H1 (cell line): ENCODE results near the gene PTGES. TPM values are rescaled to one million over a fixed set of nuclear protein-coding genes. Genes with fewer than 3 reads are reported as not detected.
A peak's percentile ranks its signal among the peaks of the same experiment; 100 is the strongest.

ENCODE experiments used
- CTCF ChIA-PET: fragments of 300-600 bp; sonication (Branson Sonifier 250); formaldehyde crosslinking; loops from one replicate; lab custom pipeline; 2021; ENCODE audit not compliant: partially characterized antibody; lab: Charles Lee
- POLR2A ChIA-PET: fragments of 300-600 bp; sonication (Branson Sonifier 250); formaldehyde crosslinking; loops from one replicate; lab custom pipeline; 2021; ENCODE audit warnings: inconsistent platforms; ENCODE audit not compliant: partially characterized antibody; lab: Charles Lee
- DNase-seq, 2 experiments: peaks; one replicate each; pipeline versions ENCODE4 v3.0.0 to v3.0.0-alpha.2; 2010 to 2022; ENCODE audit warnings: low spot score in 2 of 2, low read depth in 1 of 2, mixed read lengths in 1 of 2
- FAIRE-seq: peaks from 2 replicates; lab custom pipeline; 2011; peaks lifted over from hg19 to GRCh38; lab: Jason Lieb, UNC
- H2AFZ ChIP-seq: 2 replicates; pipeline ENCODE4 v1.8.1; 2012; ENCODE audit warnings: low read length, inconsistent platforms
- H2AK5ac ChIP-seq: 2 replicates; pipeline ENCODE4 v1.6.1; 2013; ENCODE audit warnings: low read depth, low read length
- H2BK120ac ChIP-seq: replicated peaks from 2 replicates; pipeline ENCODE3; 2013; ENCODE audit warnings: low read depth, low read length, inconsistent platforms
- H2BK12ac ChIP-seq: 2 replicates; pipeline ENCODE4 v1.6.1; 2013; ENCODE audit warnings: low read depth, low read length
- H2BK15ac ChIP-seq: 2 replicates; pipeline ENCODE4 v1.6.1; 2013; ENCODE audit warnings: low read length
- H2BK20ac ChIP-seq: 2 replicates; pipeline ENCODE4 v1.6.1; 2013; ENCODE audit warnings: low read length
- H2BK5ac ChIP-seq: 2 replicates; pipeline ENCODE4 v1.6.1; 2013; ENCODE audit warnings: low read depth, low read length
- H3K14ac ChIP-seq: 2 replicates; pipeline ENCODE4 v1.6.1; 2013; ENCODE audit warnings: inconsistent platforms; ENCODE audit not compliant: insufficient read length
- H3K18ac ChIP-seq: 2 replicates; pipeline ENCODE4 v1.6.1; 2013; ENCODE audit warnings: low read length; ENCODE audit errors: extremely low read depth
- H3K23ac ChIP-seq: 2 replicates; pipeline ENCODE4 v1.6.1; 2013; ENCODE audit warnings: inconsistent platforms; ENCODE audit not compliant: insufficient read length
- H3K23me2 ChIP-seq: 2 replicates; pipeline ENCODE4 v1.6.1; 2013; ENCODE audit warnings: low read depth, low read length
- H3K27ac ChIP-seq: 2 replicates; pipeline ENCODE4 v1.6.1; 2011; ENCODE audit warnings: low read depth, low read length, inconsistent platforms
- H3K27me3 ChIP-seq, 4 experiments: replicated peaks in 1 of 4; 1 replicate in 1 of 4; 2 replicates in 3 of 4; pipeline versions ENCODE4 v1.6.1 to v1.8.1; 2011 to 2013; ENCODE audit warnings: low read length in 3 of 4, mild to moderate bottlenecking in 3 of 4, inconsistent platforms in 2 of 4, mixed read lengths in 2 of 4, moderate library complexity in 1 of 4; ENCODE audit not compliant: control insufficient read depth in 3 of 4, insufficient read depth in 3 of 4; ENCODE audit errors: extremely low read depth in 1 of 4
- H3K36me3 ChIP-seq, 4 experiments: 2 replicates each; pipeline versions ENCODE4 v1.6.1 to v1.8.1; 2011 to 2013; ENCODE audit warnings: mild to moderate bottlenecking in 4 of 4, low read length in 3 of 4, moderate library complexity in 2 of 4, control low read depth in 1 of 4, inconsistent platforms in 1 of 4; ENCODE audit not compliant: insufficient read depth in 4 of 4, control insufficient read depth in 2 of 4
- H3K4ac ChIP-seq: replicated peaks from 2 replicates; pipeline ENCODE3; 2013; ENCODE audit warnings: low read length, low read depth, mixed read lengths, inconsistent platforms; ENCODE audit not compliant: insufficient read length
- H3K4me1 ChIP-seq, 4 experiments: replicated peaks in 1 of 4; 1 replicate in 1 of 4; 2 replicates in 3 of 4; pipeline versions ENCODE4 v1.6.1 to v1.8.1; 2011 to 2013; ENCODE audit warnings: low read length in 3 of 4, inconsistent platforms in 2 of 4, mixed read lengths in 1 of 4; ENCODE audit not compliant: insufficient read depth in 4 of 4, control insufficient read depth in 3 of 4
- H3K4me2 ChIP-seq, 2 experiments: 2 replicates each; pipeline versions ENCODE4 v1.6.1 to v1.8.1; 2011 to 2013; ENCODE audit warnings: low read depth in 2 of 2, low read length in 2 of 2, control low read depth in 1 of 2, inconsistent platforms in 1 of 2, mild to moderate bottlenecking in 1 of 2; ENCODE audit not compliant: insufficient read depth in 1 of 2
- H3K4me3 ChIP-seq, 4 experiments: fragments of 200-600, 300-600 bp in 1 of 4; sonication (generic), shearing (Covaris generic), sonication (Bioruptor Twin) in 1 of 4; 2 replicates each; pipeline versions ENCODE4 v1.5.1 to v1.8.1; 2011 to 2016; ENCODE audit warnings: low read length in 4 of 4, low read depth in 3 of 4, control low read depth in 2 of 4, inconsistent platforms in 2 of 4, mild to moderate bottlenecking in 2 of 4, mixed read lengths in 1 of 4, moderate library complexity in 1 of 4; ENCODE audit not compliant: insufficient read depth in 2 of 4; ENCODE audit errors: extremely low read depth in 1 of 4
- H3K56ac ChIP-seq: replicated peaks from 2 replicates; pipeline ENCODE3; 2013; ENCODE audit warnings: low read depth, mild to moderate bottlenecking, mixed read lengths, low read length, inconsistent platforms; ENCODE audit not compliant: insufficient read length
- H3K79me1 ChIP-seq: 2 replicates; pipeline ENCODE4 v1.6.1; 2013; ENCODE audit warnings: low read depth, low read length, control low read depth
- H3K79me2 ChIP-seq, 2 experiments: 2 replicates each; pipeline versions ENCODE4 v1.6.1 to v1.8.1; 2012 to 2013; ENCODE audit warnings: low read length in 2 of 2, mild to moderate bottlenecking in 2 of 2, inconsistent platforms in 1 of 2; ENCODE audit not compliant: insufficient read depth in 2 of 2, control insufficient read depth in 1 of 2
- H3K9ac ChIP-seq, 4 experiments: replicated peaks in 1 of 4; 1 replicate in 1 of 4; 2 replicates in 3 of 4; pipeline versions ENCODE4 v1.6.1 to v1.8.1; 2011 to 2013; ENCODE audit warnings: low read depth in 3 of 4, low read length in 3 of 4, control low read depth in 2 of 4, mild to moderate bottlenecking in 2 of 4, moderate library complexity in 2 of 4, inconsistent platforms in 1 of 4; ENCODE audit errors: extremely low read depth in 1 of 4
- H3K9me3 ChIP-seq, 2 experiments: 2 replicates each; pipeline versions ENCODE4 v1.6.1 to v1.8.1; 2012 to 2013; ENCODE audit warnings: mild to moderate bottlenecking in 2 of 2, moderate library complexity in 2 of 2, control low read depth in 1 of 2, inconsistent platforms in 1 of 2, low read depth in 1 of 2, low read length in 1 of 2, mixed read lengths in 1 of 2; ENCODE audit not compliant: insufficient read depth in 2 of 2
- H4K20me1 ChIP-seq, 2 experiments: replicated peaks in 1 of 2; 2 replicates each; pipeline versions ENCODE3 to v1.8.1; 2011 to 2013; ENCODE audit warnings: inconsistent platforms in 2 of 2, low read length in 2 of 2, mild to moderate bottlenecking in 1 of 2; ENCODE audit not compliant: insufficient read depth in 2 of 2, control insufficient read depth in 1 of 2
- H4K5ac ChIP-seq: 2 replicates; pipeline ENCODE4 v1.6.1; 2013; ENCODE audit warnings: low read length, low read depth, mixed read lengths, inconsistent platforms; ENCODE audit not compliant: insufficient read length
- H4K8ac ChIP-seq: 2 replicates; pipeline ENCODE4 v1.8.0; 2013; ENCODE audit warnings: mild to moderate bottlenecking, moderate library complexity, low read length, inconsistent platforms; ENCODE audit not compliant: insufficient read depth; ENCODE audit errors: extremely low read depth
- H4K91ac ChIP-seq: replicated peaks from 2 replicates; pipeline ENCODE3; 2013; ENCODE audit warnings: low read length, mixed read lengths, inconsistent platforms; ENCODE audit not compliant: insufficient read length
- BRCA1 ChIP-seq: IDR thresholded peaks from 2 replicates; pipeline ENCODE4 v1.6.1; 2012; ENCODE audit warnings: low read depth, low read length, improper control_type of control experiment
- CEBPB ChIP-seq: IDR thresholded peaks from 2 replicates; pipeline ENCODE4 v1.6.1; 2012; ENCODE audit warnings: low read depth, low read length
- EZH2 ChIP-seq: fragments of 200-600 bp; sonication (generic); IDR thresholded peaks from 2 replicates; pipeline ENCODE4 v1.7.1; 2012; ENCODE audit warnings: low read depth, mild to moderate bottlenecking, moderate library complexity, low read length, inconsistent platforms; ENCODE audit not compliant: severe bottlenecking
- JUN ChIP-seq: IDR thresholded peaks from 2 replicates; pipeline ENCODE4 v1.6.1; 2011; ENCODE audit warnings: low read depth, mild to moderate bottlenecking, improper control_type of control experiment, low read length
- KDM4A ChIP-seq: IDR thresholded peaks from one replicate; pipeline ENCODE4 v1.7.1; 2012; ENCODE audit warnings: low read depth, mild to moderate bottlenecking, moderate library complexity, low read length, inconsistent platforms; ENCODE audit not compliant: severe bottlenecking
- PHF8 ChIP-seq: fragments of 200-600 bp; sonication (generic); conservative IDR thresholded peaks from 2 replicates; pipeline ENCODE4 v1.7.1; 2012; ENCODE audit warnings: low read depth, mild to moderate bottlenecking, inconsistent platforms, low read length, moderate library complexity
- RNF2 ChIP-seq: fragments of 200-900, 300-1000 bp; sonication (generic); IDR thresholded peaks from 2 replicates; pipeline ENCODE4 v1.7.1; 2016; ENCODE audit warnings: borderline replicate concordance, low read depth, mild to moderate bottlenecking, antibody characterized with exemption, low read length; ENCODE audit not compliant: poor library complexity, severe bottlenecking; ENCODE audit errors: missing control alignments
- SIX5 ChIP-seq: IDR thresholded peaks from 2 replicates; pipeline ENCODE4 v1.6.1; 2011; ENCODE audit warnings: mild to moderate bottlenecking, low read depth, low read length
- TCF12 ChIP-seq: IDR thresholded peaks from 2 replicates; pipeline ENCODE4 v1.6.1; 2011; ENCODE audit warnings: low read depth, mild to moderate bottlenecking, low read length
- YY1 ChIP-seq: IDR thresholded peaks from 2 replicates; pipeline ENCODE4 v1.6.1; 2011; ENCODE audit warnings: low read depth, mild to moderate bottlenecking, low read length
- WGBS, 2 experiments: shearing (Covaris generic) in 1 of 2; methylation state at CpG; one replicate each; pipeline versions ENCODE4 v1.1.6 to v1.1.7; 2013 to 2015; ENCODE audit warnings: low lambda C conversion rate in 2 of 2, mixed read lengths in 2 of 2, inconsistent platforms in 1 of 2, low coverage in 1 of 2, missing lambda C conversion rate in 1 of 2; ENCODE audit not compliant: insufficient replicate concordance in 2 of 2, insufficient coverage in 1 of 2, insufficient read length in 1 of 2; ENCODE audit errors: extremely low coverage in 1 of 2, missing lambda C conversion rate in 1 of 2; 5-methylcytosine and 5-hydroxymethylcytosine counted together
- polyA plus RNA-seq, 7 experiments: library from polyadenylated mRNA; depleted of rRNA in 3 of 7; stranded (reverse) in 5 of 7; unstranded in 2 of 7; fragments of >200 nt in 5 of 7; fragments of 200-250 nt in 2 of 7; gene quantifications; 1 replicate in 5 of 7; 2 replicates in 1 of 7; 4 replicates in 1 of 7; pipeline versions ENCODE4 v1.2.1 to v1.2.3, GENCODE V29; 2011 to 2013; ENCODE audit warnings: missing spikeins in 2 of 7, mixed read lengths in 2 of 7
- total RNA-seq: library from RNA; stranded (reverse); fragmentation: NEBNext Ultra II Directional; extraction: Animal tissue kit (Norgen Biotek cat#: 25700); gene quantifications from 2 replicates; pipeline ENCODE4 v1.2.1, GENCODE V29; 2021
- TF ChIP-seq, protein P1 (sequence below): IDR thresholded peaks from 2 replicates; pipeline ENCODE4 v1.6.1; 2011; ENCODE audit warnings: low read length, improper control_type of control experiment

PTGES gene
- total and polyA plus RNA-seq, 2 of the 8 experiments (the other 6 are each of a cell fraction or from before 2014, with no cell fraction given) = 3.2 to 5.1 TPM

DNA sequence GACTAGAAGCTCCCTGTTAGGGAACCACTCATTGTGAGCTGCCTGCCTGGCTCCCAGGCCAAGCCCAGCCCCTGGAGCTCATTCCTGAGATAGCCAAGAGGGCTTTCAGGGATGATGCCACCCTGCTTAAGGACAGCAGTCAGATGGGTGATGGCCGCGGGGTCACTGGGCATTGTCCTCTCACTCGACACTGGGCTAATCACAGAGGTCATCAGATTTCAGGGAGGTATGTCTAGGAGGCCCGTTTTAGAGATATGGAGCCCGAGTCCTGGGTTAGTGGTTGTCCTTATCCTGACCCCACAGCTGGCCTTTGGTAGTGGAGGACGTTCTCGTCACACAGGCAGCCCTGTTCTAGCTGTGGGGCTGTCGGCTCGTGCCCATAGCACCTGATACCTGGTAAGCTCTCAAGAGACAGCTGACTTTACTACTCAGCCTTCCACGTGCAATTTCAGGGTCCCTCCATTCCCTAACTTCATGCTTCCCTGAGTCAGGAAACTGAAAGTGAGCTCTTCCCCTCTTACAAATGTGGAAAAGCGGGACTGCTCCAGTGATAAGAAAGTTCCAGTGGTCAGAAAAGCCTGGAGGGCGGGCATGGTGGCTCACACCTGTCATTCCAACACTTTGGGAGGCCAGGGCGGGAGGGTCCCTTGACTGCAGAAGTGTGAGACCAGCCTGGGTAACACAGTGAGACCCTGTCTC, 7.1 kb upstream of the PTGES start:
- Histone ChIP-seq H2BK15ac (no peak overlapping the region), H2BK12ac (no peak overlapping the region), H2AFZ (no peak overlapping the region), H3K36me3 (no peaks in the 10 kb centered on the region), H4K91ac (no peak overlapping the region), H4K20me1 (no peaks in the 10 kb centered on the region), H3K4me3 (no peak overlapping the region), H2BK20ac (no peak overlapping the region), H3K79me2 (no peaks in the 10 kb centered on the region), H4K8ac (peak overlapping the region; percentile 18; the same call in 1 of the 2 replicates), H3K27ac (no peak overlapping the region), H3K9ac (no peak overlapping the region), H3K14ac (no peak overlapping the region), H3K4me2 (no peak overlapping the region), H2BK5ac (no peak overlapping the region), H3K18ac (no peak overlapping the region), H4K5ac (no peak overlapping the region), H2AK5ac (no peak overlapping the region), H3K23ac (no peak overlapping the region), H3K4ac (no peak overlapping the region), H3K23me2 (no peaks in the 10 kb centered on the region), H3K56ac (no peak overlapping the region), H3K79me1 (no peaks in the 10 kb centered on the region), H3K27me3 (no peaks in the 10 kb centered on the region), H3K9me3 (no peaks in the 10 kb centered on the region), H2BK120ac (no peak overlapping the region), H3K4me1 (peaks cover 0 to 2% (median 0%) of the 10 kb centered on the region in 4 experiments; a peak in 1 of 7 replicates)
- FAIRE-seq (no peak), DNase-seq (no peak)
- POLR2A ChIA-PET = interaction anchor here (1.0 to 1.4 kb wide), 3 partner anchors 9 to 24 kb away, joined by 3 to 4 read pairs (median 4); no protein-coding TSS in a partner anchor
- CTCF ChIA-PET = interaction anchor here (0.7 to 16.4 kb wide), 7 partner anchors 11 to 30 kb away, joined by 3 to 168 read pairs (median 6); no protein-coding TSS in a partner anchor
- 87% methylated on average over 13 of the region's 13 CpGs; no CpG with 5 or more reads in 1 of the 2 experiments for WGBS, 2 experiments
- TF ChIP-seq TCF12 = no peak
- TF ChIP-seq BRCA1 = no peak
- TF ChIP-seq KDM4A = no peak
- no peak for TF ChIP-seq SIX5
- TF ChIP-seq CEBPB = no peak
- TF ChIP-seq, protein P1, sequence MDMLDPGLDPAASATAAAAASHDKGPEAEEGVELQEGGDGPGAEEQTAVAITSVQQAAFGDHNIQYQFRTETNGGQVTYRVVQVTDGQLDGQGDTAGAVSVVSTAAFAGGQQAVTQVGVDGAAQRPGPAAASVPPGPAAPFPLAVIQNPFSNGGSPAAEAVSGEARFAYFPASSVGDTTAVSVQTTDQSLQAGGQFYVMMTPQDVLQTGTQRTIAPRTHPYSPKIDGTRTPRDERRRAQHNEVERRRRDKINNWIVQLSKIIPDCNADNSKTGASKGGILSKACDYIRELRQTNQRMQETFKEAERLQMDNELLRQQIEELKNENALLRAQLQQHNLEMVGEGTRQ = no peak
- no peak for TF ChIP-seq RNF2
- TF ChIP-seq EZH2 = no peak
- no peak for TF ChIP-seq YY1
- TF ChIP-seq JUN = no peak
- no peak for TF ChIP-seq PHF8
